Cortex of kidney (tissue), 1 donor: ENCODE data around the gene TIPIN.
"Not testable (repeated sequence)": the region's sequence is repeated elsewhere in the genome, so short reads cannot be mapped to it uniquely, and the experiment has no call there.

ENCODE experiments used
- DNase-seq: peaks from one replicate; lab custom pipeline; 2025; lab: John Stamatoyannopoulos, UW

TIPIN gene, protein sequence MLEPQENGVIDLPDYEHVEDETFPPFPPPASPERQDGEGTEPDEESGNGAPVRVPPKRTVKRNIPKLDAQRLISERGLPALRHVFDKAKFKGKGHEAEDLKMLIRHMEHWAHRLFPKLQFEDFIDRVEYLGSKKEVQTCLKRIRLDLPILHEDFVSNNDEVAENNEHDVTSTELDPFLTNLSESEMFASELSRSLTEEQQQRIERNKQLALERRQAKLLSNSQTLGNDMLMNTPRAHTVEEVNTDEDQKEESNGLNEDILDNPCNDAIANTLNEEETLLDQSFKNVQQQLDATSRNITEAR

DNA sequence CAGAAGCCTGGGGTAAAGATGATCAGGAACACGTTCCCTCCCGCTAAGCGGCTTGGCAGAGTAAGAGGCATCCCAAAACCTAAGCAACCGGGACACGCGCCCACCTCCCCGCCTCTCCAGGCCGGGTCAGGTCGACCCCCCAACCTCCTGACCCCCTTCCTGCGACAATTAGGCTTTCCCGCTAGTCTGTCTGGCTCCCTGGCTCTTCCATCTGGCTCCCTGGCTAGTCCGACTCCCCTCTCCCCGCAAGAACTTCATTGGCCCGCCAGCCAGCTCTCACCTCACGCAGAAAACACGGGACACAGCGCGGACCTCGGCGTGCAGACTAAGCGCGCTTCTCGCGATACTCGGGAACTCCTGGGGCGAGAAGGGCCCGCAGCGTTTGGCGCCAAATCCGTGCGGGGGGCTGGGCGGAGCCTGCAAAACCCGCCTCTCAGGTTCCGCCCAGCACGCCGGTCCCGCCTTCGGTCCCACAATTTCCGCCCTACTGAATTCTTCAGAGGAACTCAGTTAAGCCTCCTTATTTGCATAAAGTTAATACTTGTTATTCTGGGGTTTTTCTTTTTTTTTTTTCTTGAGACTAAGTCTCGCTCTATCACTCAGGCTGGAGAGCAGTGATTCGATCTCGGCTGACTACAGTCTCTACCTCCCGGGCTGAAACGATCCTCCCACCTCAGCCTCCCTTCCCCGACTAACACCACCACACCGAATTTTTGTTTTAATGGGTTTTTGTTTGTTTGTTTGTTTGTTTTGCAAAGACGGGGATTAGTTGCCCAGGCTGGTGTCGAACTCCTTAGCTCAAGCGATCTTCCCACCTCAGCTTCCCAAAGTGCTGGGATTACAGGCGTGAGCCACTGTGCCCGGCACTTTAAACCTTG, at the start of gene TIPIN:
TIPIN (minus strand) TSS at position 327 of the 878 bp plus-strand sequence. CDS start 3,738 bp downstream, outside the sequence.
- no peak for DNase-seq

DNA sequence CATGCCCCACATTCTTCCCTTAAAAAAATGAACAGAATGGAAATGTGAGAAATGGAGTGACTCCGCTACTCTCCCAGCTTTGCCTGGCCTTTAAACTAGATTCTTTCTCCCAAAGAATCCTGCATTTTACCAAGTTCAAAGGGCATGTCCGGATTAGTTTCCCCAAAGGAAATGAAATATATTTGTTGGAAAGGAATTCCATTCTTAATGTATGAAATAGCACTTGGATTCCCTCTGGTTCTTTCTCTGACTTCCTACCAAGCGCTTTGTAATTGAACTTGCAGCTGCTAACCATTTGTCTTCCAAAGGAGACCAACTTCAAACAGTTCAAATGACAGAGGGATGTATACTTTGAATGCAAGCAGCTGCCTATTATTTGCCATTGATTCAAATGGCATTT, 49.1 kb upstream of the TIPIN start:
- DNase-seq = no peak

DNA sequence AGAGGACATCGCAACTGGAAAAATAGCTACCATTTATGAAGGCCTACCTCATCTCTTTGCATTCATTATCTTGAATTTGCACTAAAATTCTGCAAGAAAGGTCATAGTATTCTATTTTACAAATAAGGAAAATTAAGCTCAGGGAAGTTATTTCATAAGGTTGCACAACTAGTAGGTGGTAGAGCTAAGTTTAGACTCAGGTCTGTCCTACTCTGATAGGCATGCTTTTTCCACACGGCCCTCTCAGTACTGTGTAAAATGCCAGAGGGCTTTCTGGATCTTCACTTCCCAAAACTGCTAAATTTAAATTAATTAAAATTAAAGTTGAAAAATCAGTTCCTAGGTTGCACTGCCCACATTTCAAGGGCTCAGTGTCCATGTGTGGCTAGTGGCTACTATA, 48.5 kb upstream of the TIPIN start:
- DNase-seq = no peak

DNA sequence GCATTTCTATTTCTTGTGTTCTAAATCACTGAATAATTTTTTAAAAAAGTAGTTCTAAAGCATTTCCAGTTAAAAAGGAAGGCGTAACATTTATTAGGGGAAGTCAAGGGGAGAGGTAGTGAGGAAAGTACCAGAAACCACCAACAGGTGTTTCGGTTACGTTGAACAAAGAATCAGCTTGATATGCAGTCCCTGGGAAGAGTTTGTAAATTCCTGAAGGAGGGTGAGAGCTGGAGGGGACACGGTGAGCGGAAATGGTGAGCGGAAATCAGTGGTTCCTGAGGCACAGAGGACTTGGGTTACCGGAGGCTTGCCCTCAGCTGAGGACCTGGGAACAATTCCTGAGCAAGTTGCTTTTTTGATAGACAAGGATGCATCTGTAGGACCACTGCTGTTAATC, 48.0 kb upstream of the TIPIN start:
- DNase-seq = no peak

DNA sequence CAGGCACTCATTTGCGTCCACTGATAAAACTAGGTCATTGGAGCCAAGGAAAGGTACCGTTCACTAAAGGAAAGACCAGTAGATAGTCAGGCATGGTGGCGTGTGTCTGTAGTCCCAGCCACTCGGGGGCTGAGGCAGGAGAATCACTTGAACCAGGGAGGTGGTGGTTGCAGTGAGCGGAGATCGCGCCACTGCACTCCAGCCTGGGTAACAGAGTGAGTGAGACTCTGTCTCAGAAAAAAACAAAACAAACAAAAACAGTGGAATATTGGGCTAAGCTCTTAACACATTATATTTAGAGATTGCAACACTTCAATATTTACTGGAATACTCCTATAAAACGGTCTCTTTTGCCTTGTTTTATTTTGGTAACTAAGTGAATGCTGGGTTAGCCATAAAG, 47.6 kb upstream of the TIPIN start:
- no peak for DNase-seq

DNA sequence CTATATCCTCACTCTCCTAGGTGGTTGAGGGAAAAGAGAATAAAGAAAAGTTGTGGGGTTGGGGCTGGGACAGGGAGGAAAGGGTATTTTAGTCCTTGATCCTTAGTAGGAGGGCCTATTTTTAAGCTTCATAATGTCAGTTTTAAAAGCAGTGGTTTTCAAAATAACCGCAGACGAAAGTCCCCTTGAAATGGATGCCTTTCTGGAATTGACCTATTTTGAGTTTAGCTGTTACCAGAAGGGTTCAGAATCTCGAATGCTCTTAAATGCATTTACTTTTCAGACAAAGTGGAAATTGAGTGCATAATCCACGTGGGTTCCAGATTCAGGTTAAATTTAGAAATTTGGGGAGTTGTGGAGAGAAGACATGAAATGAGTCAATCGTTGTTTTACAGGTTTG, 46.8 kb upstream of the TIPIN start:
- DNase-seq = no peak

DNA sequence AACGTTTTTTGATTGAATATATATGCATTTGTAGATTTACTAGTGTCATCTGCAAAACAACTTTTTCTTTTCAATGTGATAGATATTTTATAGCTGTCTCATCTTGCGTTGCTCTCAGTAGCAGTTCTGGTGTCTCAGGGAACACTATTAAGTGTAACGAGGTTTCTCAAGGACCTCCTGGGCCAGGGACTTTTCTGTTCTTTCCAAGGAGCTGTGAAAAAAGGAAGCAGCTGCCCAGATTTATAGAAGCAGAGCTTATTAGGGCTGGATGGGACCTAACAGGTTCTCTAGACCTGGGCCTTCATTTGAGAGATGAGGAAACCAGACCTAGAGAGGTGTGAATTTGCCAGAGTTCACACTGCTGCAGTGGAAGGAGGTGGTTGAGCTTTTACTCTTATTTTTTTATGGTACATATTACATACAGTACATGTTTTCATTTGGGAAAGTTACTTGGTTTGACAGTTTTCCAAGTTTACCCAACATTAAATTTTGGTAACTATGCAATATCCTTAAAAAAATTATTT, 46.3 kb upstream of the TIPIN start:
- no peak for DNase-seq

DNA sequence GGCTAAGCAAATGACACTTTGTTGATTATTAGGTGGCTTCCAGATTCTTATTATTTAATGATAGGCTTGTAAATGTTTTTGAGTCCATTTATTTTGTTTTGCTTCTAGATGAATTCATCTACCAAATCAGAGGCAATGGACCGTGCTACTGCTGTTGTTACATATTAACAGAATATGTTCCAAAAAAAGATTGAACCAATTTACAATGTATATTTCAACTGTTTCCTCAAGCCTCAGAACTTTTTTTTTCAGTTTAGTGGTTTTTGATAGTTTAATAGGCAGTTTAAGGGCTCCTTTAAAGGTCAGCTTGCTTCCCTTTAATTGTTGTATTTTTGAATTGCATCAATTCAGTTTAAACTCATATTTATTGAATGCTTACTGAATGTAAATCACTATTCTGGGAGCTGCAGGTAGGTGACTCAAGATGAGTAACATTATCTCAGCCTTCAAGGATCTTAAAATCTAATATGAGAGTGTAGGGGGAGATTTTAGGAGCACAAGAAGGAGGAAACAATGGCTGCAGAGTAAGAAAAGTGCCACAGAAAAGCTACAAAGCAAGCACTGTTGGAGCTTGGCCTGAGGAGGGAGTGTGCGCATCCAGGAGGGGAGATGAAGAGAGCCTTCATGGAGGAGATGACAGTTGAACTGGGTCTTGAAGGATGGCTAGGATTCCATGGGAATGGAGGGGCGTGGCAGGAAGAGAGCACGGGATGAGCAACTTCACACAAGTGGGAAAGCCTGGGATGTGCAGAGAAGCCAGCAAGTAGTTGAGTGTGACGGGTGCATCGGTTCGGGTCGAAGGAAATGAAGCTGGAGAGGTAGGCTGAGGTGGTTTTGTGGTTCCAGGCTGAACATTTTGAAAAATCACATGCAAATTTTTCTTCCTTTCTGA, 44.9 kb upstream of the TIPIN start:
- no peak for DNase-seq

DNA sequence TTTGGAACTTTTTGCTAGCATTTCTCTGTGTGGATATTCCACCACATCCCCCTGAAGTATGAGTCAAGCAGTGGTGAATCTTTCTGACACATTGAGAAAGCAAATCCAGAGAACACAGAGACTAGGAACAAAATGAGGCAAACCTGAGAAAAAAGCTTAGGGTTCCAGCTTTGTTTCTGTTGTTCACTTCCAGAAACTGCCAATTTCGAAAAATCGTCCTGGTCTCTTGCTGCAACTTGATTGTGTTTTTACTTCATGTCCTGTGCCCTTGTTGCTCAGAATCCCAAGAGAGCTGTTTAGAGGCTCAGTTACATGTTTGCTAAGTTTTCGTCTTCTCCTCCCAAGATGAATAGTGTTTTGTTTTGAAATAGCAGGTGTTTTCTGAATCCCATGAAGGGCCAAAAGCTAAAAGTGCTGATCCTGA, 43.9 kb upstream of the TIPIN start:
- DNase-seq = no peak

DNA sequence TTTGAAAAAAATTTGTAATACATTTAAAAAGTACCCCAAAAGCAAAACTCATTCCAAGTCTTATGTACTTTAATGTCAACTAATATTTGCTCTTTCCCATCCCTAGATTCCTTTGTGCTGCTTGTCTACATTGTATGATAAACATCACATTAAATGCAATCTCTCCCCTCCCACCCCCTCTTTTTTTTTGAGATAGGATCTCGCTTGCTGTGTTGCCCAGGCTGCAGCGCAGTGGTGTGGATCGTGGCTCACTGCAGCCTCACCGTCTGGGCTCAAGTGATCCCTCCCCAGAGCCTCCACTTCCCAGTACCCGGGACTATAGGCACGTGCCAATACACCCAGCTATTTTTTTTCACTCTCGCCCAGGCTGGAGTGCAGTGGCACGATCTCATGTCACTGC, 42.8 kb upstream of the TIPIN start:
- DNase-seq = no peak

DNA sequence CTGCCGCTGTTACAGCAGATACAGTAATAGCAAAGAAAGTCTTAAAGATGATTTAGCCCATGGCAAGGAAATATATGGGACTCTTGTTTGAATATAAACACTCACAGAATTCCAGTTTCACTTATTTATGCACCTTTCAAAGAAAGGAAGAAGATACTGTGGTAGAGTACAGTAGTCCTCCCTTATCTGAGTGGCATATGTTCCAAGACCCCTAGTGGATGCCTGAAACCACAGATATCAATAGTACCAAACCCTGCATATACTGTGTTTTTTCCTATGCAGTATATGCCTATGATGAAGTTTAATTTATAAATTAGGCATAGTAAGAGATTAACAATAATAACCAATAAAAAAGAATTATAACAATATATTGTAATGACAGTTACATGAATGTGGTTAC, 38.4 kb upstream of the TIPIN start:
- no peak for DNase-seq

DNA sequence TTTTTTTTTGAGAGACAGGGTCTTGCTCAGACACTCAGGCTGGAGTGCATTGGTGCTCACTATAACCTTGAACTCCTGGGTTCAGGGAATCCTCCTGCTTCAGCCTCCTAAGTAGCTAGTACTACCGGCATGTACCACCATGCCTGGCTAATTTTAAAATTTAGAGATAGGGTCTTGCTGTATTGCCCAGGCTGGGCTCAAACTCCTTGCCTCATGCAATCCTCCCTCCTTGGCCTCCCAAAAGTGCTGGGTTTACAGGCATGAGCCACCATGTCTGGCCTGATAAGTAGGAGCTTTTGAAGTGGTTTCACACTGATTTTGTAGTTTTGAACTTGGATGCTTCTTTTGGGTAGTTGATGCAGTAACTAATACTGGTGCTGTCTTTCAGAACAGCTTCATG, 38.0 kb upstream of the TIPIN start:
- no peak for DNase-seq

DNA sequence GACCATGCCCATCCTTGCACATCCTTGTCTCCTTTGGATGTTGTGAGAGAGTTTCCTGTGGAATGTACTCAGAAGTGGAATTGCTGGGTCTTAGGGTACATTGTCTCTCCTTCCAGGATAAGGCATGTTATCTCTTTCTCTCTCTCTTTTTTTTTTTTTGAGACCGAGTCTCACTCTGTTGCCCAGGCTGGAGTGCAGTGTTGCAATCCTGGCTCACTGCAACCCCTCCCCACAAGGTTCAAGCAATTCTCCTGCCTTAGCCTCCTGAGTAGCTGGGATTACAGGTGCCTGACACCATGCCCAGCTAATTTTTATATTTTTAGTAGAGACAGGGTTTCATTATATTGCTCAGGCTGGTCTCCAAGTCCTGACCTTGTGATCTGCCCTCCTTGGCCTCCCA, 36.6 kb upstream of the TIPIN start:
- not testable (repeated sequence) for DNase-seq

DNA sequence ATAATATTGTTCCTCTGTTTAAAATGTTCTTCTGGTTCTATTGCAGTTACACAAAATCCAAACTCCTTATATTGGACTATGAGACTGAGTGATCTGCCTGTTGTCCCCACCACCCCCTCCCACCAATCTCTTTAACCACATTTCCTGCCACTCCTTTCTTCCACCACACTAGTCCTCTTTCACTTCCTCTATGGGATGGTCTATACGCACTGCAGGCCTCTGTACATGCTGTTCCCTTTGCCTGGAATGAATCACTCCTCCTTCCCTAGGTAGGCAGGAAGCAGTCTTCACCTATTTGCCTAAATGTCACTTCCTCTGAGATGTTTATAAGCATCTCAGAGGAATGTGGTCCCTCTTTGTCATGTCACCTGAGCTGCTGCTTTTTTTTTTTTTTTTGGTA, 34.2 kb upstream of the TIPIN start:
- DNase-seq = no peak

DNA sequence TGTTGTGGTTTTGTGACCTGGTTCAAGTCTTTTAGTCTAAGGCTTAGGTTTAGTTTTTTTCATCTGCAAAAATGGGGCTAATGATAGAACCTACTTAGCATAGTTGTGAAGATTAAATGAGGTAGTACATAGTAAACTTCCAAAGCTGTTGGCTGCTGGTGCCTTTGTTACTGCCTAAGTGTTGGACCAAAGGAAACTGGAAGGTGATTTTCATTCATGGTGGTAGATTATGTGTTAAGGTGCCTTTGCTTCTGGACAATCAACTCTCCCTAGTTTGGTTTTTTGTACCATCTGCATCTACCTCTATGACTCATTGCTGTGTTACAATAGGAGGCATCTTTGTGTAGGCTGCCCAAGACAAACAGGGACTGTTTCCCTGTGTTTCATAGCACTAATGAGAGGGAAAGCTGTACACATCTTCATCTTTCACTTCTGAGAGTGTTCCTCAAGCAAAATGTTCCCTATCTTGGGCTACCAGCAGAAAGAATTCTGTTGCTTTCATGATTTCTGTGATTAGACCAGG, 33.4 kb upstream of the TIPIN start:
- DNase-seq = no peak

DNA sequence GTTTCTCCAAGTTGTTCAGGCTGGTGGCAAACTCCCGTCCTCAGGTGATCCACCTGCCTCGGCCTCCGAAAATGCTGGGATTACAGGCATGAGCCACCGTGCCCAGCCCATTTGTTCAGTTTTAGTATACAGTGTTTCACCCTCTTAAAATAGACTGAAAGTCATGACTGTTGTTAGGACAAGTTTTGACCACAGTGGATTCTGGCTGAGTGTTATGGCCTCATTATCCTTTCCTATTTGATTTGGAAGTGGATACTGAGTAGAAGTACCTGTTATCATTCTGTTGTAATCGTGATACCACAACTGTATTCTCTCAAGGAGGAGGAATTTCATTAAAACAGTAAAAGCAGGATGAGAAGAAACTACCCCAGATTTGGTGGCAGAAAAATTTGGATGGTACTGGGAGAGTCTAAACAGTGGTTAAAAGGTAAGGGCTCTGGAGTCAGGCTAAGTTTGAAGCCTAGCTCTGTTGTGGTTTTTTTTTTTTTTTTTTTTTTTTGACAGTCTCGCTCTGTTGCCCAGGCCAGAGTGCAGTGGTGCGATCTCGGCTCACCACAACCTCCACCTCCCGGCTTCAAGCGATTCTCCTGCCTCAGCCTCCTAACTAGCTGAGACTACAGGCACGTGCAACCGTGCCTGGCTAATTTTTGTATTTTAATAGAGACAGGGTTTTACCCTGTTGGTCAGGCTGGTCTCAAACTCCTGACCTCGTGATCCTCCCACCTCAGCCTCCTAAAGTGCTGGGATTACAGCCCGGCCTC, 32.8 kb upstream of the TIPIN start:
- DNase-seq = no peak

DNA sequence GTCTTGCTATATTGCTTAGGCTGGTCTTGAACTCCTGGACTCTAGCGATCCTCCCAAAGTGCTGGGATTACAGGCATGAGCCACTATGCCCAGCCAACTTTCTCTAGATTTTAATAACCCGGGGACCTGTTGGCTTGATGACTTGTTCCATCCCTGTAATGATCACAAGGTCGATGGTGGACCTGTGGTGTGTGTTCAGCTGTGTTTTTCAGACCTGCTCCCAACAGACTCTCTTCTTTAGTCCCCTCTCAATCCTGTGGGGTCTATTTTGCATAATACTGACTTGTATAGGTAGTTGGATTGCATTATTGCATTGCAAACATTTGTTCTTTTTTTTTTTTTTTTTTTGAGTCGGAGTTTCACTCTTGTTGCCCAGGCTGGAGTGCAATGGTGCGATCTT, 32.1 kb upstream of the TIPIN start:
- no peak for DNase-seq

DNA sequence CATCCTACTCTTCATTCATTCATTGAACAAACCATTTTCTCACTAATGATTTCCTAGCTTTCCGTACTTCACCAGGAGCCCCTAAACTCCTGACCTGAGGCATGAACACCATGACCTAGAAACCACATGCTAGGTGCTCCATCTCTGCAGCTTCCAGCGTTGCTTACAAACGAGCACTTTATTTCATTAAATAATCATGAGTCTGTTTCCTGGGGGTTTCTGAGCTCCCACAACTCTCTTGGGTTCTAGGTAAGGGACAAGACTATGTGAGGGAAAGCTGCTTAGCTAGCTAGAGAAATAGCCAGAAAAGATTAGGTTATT, 31.5 kb upstream of the TIPIN start:
- no peak for DNase-seq

DNA sequence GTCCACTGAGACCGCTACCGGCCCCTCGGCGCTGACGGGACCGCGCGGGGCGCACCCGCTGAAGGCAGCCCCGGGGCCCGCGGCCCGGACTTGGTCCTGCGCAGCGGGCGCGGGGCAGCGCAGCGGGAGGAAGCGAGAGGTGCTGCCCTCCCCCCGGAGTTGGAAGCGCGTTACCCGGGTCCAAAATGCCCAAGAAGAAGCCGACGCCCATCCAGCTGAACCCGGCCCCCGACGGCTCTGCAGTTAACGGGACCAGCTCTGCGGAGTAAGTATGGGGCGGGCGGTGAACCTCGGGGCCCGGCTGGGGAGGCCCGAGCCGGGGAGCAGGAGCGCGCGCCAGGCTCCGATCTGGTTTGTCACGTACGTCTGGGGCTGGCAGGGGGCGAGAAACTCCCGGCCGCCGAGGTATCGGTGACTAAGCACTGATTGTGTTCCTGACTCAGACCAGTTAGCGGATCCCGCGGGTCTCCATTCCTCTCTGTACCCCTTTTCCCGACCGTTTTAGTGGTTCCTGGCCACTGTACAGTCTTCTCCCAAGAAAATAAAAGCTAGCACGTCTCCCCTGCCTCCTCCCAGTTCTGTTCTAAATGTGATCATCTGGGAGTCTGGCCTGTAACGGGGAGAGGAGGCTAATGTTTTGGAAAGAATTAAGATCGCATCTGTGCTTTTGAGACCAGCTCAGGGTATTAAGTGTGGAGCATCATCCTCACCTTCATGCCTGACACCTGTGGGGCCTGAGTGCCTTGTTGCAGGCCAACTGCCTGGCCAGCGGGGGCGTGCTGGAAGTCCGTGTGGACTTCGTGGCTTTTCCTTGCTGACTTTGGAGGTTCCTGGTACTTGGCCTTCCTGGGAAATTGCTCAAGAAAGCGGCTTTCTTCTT, 30.9 kb upstream of the TIPIN start:
- no peak for DNase-seq
